Superior temporal gyrus (tissue), 1 donor: ENCODE measurements around the gene SOCS4.
"Not testable (repeated sequence)": the region's sequence is repeated elsewhere in the genome, so short reads cannot be mapped to it uniquely, and the experiment has no call there.

Experiments
- DNase-seq: peaks from one replicate; pipeline ENCODE4 v3.0.0-alpha.2; 2016; ENCODE audit errors: extremely low spot score

SOCS4 gene

GRCh38 chr14:55026793-55027561, at the start of gene SOCS4, which contains the start of gene WDHD1:
SOCS4 (plus strand) TSS chr14:55027236; CDS start chr14:55043042, 15,806 bp downstream.
WDHD1 (minus strand) TSS chr14:55027099; CDS start chr14:55026787, 312 bp downstream.
- DNase-seq, result peak; percentile 95

- DNase-seq, result no peak
Measured at GRCh38 chr14:54979039-54979438, 48.0 kb upstream of the SOCS4 start.

- DNase-seq, result no peak
Measured at GRCh38 chr14:54981698-54982097, 45.3 kb upstream of the SOCS4 start.

GRCh38 chr14:54985156-54985555, 41.9 kb upstream of the SOCS4 start:
- no peak for DNase-seq

- DNase-seq, result no peak
Measured at GRCh38 chr14:55000381-55000780, 26.7 kb upstream of the SOCS4 start.

- no peak for DNase-seq
Measured at GRCh38 chr14:55005071-55005470, 22.0 kb upstream of the SOCS4 start.

GRCh38 chr14:55015006-55015405, 12.0 kb upstream of the SOCS4 start:
- no peak for DNase-seq

- DNase-seq, result no peak
Measured at GRCh38 chr14:55019968-55020554, 7.0 kb upstream of the SOCS4 start.

GRCh38 chr14:55024365-55024764, 2.7 kb upstream of the SOCS4 start:
- not testable (repeated sequence) for DNase-seq

GRCh38 chr14:55025948-55026347, 1.1 kb upstream of the SOCS4 start:
- DNase-seq, result no peak

GRCh38 chr14:55026441-55026792, 619 bp upstream of the SOCS4 start:
- DNase-seq, result no peak

- peak; percentile 24 for DNase-seq
Measured at GRCh38 chr14:55028066-55028465, 1.0 kb downstream of the SOCS4 start.

- no peak for DNase-seq
Measured at GRCh38 chr14:55028476-55028875, 1.4 kb downstream of the SOCS4 start.

GRCh38 chr14:55031190-55031589, 4.2 kb downstream of the SOCS4 start:
- DNase-seq, result no peak

GRCh38 chr14:55037995-55038394, 11.0 kb downstream of the SOCS4 start:
- DNase-seq, result not testable (repeated sequence)

- DNase-seq, result no peak
Measured at GRCh38 chr14:55038708-55039107, 11.7 kb downstream of the SOCS4 start.

GRCh38 chr14:55043528-55043927, 16.5 kb downstream of the SOCS4 start:
- no peak for DNase-seq

- no peak for DNase-seq
Measured at GRCh38 chr14:55045087-55045486, 18.1 kb downstream of the SOCS4 start.

GRCh38 chr14:55047301-55048053, 20.4 kb downstream of the SOCS4 start:
- no peak for DNase-seq

GRCh38 chr14:55048900-55049436, 21.9 kb downstream of the SOCS4 start:
- no peak for DNase-seq

- DNase-seq, result no peak
Measured at GRCh38 chr14:55051165-55051422, 24.1 kb downstream of the SOCS4 start.

GRCh38 chr14:55051423-55052268, 24.6 kb downstream of the SOCS4 start, which contains the start of gene MAPK1IP1L:
MAPK1IP1L (plus strand) TSS chr14:55051647; CDS start chr14:55061684, 10,037 bp downstream.
- peak; percentile 87 for DNase-seq
